Mesodermal cell (in vitro differentiated cells): ENCODE measurements around the gene UBE2J2.
A peak's percentile ranks its signal among the peaks of the same experiment; 100 is the strongest.

Experiments
- H3K27ac ChIP-seq: 2 replicates; pipeline ENCODE4 v1.7.0; 2013; ENCODE audit warnings: mild to moderate bottlenecking, low read depth, low read length, moderate library complexity; ENCODE audit not compliant: severe bottlenecking
- H3K36me3 ChIP-seq: 2 replicates; pipeline ENCODE4 v1.7.1; 2013; ENCODE audit warnings: mild to moderate bottlenecking, low read length, moderate library complexity; ENCODE audit not compliant: control insufficient read depth, insufficient read depth
- H3K4me1 ChIP-seq: one replicate; pipeline ENCODE4 v1.7.1; 2013; ENCODE audit warnings: mild to moderate bottlenecking, low read length; ENCODE audit not compliant: insufficient read depth, control insufficient read depth, poor library complexity, severe bottlenecking
- H3K4me3 ChIP-seq: 2 replicates; pipeline ENCODE4 v1.7.0; 2013; ENCODE audit warnings: low read length, control low read depth, mild to moderate bottlenecking; ENCODE audit not compliant: insufficient read depth, poor library complexity, severe bottlenecking; ENCODE audit errors: extremely low read depth
- H3K9me3 ChIP-seq: 2 replicates; pipeline ENCODE4 v1.7.1; 2013; ENCODE audit warnings: mild to moderate bottlenecking, low read length, moderate library complexity; ENCODE audit not compliant: control insufficient read depth
- WGBS, 2 experiments: methylation state at CpG; one replicate each; pipeline ENCODE4 v1.1.5; 2013; ENCODE audit warnings: missing lambda C conversion rate in 2 of 2; ENCODE audit not compliant: insufficient coverage in 2 of 2; 5-methylcytosine and 5-hydroxymethylcytosine counted together

Gene UBE2J2

DNA sequence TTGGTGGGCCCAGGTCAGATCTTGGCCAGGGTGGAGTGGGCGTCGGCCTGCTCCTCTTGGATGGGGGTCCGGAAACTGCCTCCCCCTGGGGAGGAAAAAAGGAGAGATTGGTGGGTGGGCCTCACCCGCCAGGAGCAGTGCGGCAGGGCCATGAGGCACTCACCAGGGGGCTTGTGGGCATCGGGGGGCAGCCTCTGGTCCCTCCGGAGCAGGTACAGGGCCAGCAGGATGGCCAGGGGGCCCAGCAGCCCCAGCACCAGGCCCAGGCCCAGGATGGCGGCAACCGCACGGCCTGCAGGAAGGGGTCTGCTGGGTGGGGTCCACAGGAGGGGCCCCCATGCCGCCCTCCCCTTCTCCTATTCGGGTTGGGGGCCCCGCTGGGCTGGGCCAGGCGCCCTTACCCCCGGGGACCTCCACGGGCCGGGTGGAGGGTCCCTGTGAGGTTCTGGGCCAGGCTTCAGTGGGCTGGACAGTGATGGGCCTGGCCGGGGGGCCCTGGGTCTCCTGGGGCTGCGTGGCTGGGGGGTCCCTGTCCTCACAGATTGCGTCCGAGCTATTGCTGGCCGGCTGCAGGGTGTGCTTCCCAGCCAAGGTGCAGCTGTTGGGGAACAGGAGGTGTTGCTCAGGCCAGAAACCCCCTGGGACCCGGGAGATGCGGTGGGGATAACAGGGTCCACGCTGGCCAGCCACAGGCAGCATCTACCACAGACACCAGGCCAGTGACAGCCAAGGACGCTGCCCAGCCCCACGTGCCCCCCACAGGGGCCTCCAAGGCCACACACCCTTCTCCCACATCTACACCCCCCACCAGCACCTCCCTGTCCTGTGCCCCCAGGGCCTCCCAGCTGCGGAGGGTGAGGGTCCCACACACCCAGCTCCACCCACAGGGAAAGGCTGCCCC is 61.9 kb downstream of the UBE2J2 start:
- H3K4me3 ChIP-seq: no peak overlapping the region
- no peak overlapping the region for H3K27ac ChIP-seq
- 93% methylated on average over 16 to 27 of the region's 28 CpGs for WGBS, 2 experiments
- peaks cover 3% of the 10 kb centered on the region for H3K4me1 ChIP-seq
- no peaks in the 10 kb centered on the region for H3K9me3 ChIP-seq
- peaks cover 6% of the 10 kb centered on the region for H3K36me3 ChIP-seq

DNA sequence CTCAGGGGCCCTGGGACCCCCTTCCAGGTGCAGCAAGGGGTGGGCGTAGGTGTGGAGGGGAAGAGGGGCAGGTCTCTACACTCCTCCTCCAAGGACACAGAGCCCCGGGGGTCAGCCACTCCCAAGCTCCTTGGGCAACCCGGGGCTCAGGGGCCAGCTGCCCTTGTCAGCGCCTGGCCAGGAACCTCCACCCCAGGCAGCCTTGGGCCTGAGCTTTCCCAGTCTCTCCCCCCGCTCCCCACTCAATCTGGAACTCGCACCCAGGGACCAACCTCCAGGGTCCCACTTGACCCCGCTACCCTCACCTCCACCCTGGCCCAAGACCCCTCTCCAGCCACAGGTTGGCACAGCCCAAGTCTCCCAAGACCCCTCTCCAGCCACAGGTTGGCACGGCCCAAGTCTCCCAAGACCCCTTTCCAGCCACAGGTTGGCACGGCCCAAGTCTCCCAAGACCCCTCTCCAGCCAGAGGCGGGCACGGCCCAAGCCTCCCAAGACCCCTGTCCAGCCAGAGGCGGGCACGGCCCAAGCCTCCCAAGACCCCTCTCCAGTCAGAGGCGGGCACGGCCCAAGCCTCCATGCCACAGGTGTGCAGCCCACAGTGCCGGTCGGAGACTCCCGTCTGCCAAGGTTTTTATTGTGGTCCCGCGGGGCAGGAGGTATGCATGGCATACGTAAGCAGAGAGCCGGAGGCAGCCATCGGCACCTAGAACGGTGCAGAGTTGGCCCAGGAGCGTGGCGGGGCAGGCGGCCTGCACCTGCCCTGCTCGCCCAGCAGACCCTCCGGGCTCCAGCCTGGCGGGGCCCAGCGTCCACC is 62.7 kb downstream of the UBE2J2 start:
- no peak overlapping the region for H3K27ac ChIP-seq
- no peaks in the 10 kb centered on the region for H3K9me3 ChIP-seq
- no peak overlapping the region for H3K4me3 ChIP-seq
- H3K4me1 ChIP-seq: peaks cover 3% of the 10 kb centered on the region
- H3K36me3 ChIP-seq: peaks cover under 1% of the 10 kb centered on the region
- WGBS, 2 experiments: 92 to 94% methylated on average over 22 to 28 of the region's 31 CpGs

DNA sequence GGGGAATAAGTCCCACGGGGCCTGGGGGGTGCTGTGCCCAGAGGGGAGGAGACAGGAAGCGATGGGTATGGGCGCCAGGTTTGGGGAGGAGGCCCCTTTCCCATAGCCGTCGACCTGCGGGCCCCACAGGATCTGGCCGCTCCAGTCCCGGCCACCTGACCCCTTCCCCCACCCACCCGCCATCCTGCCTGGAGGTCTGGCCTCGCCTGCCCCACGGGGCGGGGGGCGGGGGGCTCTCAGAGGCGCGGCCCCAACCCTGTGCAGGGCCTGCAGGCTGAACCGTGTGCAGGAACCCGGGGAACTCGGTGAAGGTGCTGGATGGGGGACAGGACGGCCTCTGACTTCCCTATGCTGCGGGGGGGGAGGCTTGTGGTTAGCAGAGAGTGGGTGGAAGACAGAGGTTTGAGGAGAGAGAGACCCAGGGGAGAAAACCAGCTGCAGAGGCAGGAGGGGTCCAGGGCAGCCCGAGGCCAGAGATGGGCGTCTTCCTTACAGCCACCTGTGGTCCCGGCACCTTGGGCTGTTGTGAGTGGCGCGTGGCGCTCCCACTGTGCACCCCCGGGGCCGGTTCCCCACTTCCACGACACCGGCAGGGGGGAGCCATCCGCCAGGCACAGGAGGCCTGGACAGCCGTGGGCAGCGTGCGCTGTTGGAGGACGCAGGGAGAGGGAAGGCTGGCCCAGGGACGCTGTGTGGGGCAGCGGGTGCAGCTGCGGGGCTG is 64.8 kb downstream of the UBE2J2 start:
- Histone ChIP-seq H3K36me3 (no peaks in the 10 kb centered on the region), H3K9me3 (no peaks in the 10 kb centered on the region), H3K4me1 (peaks cover 3% of the 10 kb centered on the region), H3K4me3 (no peak overlapping the region), H3K27ac (no peak overlapping the region)
- 91 to 95% methylated on average over 34 of the region's 38 CpGs for WGBS, 2 experiments

DNA sequence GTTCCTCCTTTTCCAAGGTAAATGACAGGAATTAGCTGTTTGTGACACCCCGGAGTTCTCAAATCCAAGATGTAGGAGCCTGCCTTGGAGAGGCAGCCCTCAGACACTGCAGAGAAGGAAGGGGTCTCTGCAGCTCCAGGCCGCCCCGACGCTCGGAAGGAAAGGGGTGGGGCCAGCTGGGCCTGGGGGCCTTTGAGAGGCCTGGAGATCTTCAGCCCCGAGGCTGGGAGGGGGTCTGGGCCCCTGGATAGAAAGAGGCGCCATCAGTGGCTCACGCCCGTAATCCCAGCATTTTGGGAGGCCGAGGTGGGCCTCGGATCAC is 66.1 kb downstream of the UBE2J2 start:
- 84 to 90% methylated on average over 7 to 11 of the region's 11 CpGs for WGBS, 2 experiments
- H3K27ac ChIP-seq: no peak overlapping the region

DNA sequence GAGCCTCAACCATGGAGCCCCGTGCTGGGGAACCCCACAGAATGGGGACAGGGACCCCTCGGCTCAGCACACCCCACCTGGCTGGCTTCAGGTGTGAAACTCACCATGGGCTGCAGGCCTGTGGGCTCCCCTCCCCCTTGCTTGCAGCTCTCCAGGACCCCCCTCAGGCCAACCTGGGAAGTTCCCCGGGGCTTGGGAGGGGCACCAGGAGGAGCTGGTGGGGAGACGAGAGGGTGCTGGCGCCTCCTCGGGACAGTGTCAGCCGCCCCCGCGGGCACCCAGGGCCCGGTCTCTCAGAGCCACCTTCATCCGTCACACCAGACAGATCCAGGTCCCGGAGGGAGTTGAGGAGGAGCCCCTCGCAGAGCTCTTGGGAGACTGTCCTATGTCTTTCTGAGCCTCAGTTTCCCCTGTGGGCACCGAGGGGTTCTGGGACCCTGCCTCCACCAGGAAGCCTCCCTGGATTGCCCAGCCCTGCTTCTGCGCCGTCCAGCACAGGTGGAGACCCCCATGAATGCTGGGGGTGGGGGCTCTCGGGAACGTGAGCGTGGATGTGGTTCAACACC is 66.6 kb downstream of the UBE2J2 start:
- 82 to 87% methylated on average over 12 to 13 of the region's 19 CpGs for WGBS, 2 experiments
- Histone ChIP-seq H3K4me3 (no peak overlapping the region), H3K36me3 (no peaks in the 10 kb centered on the region), H3K4me1 (peaks cover 3% of the 10 kb centered on the region), H3K27ac (no peak overlapping the region), H3K9me3 (no peaks in the 10 kb centered on the region)

More for the DNA sequence above, 66.1 kb downstream of the UBE2J2 start:
- no peaks in the 10 kb centered on the region for H3K9me3 ChIP-seq
- H3K4me3 ChIP-seq: no peak overlapping the region
- H3K4me1 ChIP-seq: peaks cover 3% of the 10 kb centered on the region
- no peaks in the 10 kb centered on the region for H3K36me3 ChIP-seq

DNA sequence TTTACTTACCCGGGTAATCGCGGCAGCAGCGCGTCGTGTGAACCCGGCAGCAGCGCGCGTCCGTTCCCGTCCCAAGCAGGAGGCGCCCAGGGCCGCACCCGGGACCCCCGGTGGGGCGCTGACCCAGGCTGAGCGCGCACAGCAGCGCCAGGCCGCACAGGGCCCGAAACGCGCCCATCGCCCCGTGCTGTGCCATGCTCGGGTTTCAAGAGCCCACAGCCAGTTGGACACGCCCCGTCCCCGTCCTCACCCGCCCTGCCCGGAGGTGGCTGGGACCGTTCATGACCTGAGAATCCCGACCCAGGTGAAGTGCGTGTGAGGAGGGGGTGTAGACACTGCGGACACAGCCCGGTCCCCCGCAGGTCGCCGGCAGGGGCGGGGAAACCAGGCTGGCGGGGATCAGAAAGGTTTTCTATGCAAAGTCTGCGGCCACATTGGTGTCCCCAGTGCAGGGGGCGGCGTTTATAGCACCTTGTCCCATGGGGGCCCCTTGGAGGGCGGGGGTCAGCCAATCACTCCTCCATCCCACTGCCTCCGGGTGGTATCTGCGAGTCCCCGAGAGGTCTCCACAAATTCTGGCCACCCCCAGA is 67.2 kb downstream of the UBE2J2 start, which contains the start of gene TNFRSF18:
TNFRSF18 (minus strand) TSS at position 217 of the 590 bp plus-strand sequence; CDS start at position 196, 21 bp downstream.
- H3K27ac ChIP-seq: no peak within 1 kb of the TSS
- H3K4me1 ChIP-seq: peaks cover 3% of the 10 kb centered on the region
- 4 to 7% methylated on average over 27 to 38 of the region's 49 CpGs for WGBS, 2 experiments
- H3K9me3 ChIP-seq: no peaks in the 10 kb centered on the region
- H3K36me3 ChIP-seq: no peaks in the 10 kb centered on the region
- H3K4me3 ChIP-seq: peak within 1 kb of the TSS; percentile 8

DNA sequence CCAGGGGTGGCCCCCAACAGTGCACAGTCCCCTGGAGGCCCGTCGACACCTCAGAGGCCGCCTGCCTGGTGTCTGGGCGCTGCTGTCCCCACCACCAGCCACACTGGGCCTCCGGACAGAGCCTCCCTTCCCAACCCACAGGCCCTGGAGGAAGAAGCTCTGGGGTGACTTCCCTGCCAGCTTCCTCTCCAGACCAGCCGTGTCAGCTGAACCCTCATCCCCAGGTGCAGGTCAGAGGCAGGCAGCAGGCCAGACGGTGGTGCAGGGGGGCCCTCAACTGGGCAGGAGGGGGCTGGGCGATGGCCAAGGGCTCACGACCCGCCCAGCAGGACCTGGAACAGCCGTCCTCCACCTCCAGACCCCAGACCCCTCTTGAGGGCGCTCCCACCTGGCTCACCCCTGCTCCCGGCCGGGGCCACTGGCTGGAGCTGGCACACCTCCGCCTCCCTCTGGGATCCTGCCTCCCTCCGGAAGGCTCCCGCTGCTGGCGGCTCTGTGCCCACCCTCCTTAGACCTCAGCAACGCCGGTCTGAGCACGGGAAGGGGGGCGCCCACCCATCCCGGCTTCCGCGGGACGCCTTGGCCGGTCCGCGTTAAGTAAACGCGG is 67.8 kb downstream of the UBE2J2 start:
- Histone ChIP-seq H3K27ac (no peak overlapping the region), H3K9me3 (no peaks in the 10 kb centered on the region), H3K4me3 (peak overlapping the region; percentile 8), H3K4me1 (peaks cover 3% of the 10 kb centered on the region), H3K36me3 (no peaks in the 10 kb centered on the region)
- WGBS, 2 experiments: 31 to 33% methylated on average over 29 to 30 of the region's 31 CpGs

DNA sequence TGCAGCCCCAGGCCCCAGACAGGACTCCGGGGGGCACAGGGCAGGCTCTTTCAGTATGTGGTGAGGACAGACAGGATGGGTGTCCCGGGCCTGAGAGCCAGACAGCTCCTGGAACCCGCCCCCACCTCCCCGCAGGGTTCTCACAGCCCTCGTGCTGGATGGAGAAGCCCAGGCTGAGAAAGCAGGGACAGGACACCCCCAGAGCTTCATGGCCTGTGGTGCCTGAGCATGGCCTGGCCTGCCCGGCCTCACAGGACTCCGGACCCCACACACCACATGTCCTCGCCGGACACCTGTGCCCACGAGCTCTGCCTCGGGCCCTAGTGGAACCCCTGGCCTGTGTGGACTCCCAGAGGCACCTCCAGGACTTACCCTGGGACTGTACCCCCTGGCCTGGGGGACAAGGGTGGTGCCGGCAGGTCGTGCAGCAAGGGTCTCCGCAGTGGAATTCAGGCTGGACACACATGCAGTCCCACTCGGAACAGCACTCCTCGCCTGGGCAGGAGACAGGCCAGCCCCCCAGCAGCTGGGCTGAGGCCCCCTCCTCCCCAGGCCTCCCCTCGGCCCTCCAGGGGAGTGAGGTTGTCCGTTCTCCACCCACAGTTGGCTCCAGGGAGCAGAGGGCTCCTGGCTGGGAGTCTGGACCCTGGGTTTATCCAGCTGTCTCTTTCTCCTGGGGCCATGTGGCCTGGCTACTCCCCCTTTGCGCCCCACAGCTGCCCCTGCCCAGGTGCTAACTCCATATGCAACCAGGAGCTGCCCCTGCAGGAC is 68.5 kb downstream of the UBE2J2 start:
- no peak overlapping the region for H3K27ac ChIP-seq
- peaks cover 3% of the 10 kb centered on the region for H3K4me1 ChIP-seq
- H3K9me3 ChIP-seq: no peaks in the 10 kb centered on the region
- H3K36me3 ChIP-seq: no peaks in the 10 kb centered on the region
- WGBS, 2 experiments: 88 to 92% methylated on average over 16 of the region's 19 CpGs
- H3K4me3 ChIP-seq: no peak overlapping the region

DNA sequence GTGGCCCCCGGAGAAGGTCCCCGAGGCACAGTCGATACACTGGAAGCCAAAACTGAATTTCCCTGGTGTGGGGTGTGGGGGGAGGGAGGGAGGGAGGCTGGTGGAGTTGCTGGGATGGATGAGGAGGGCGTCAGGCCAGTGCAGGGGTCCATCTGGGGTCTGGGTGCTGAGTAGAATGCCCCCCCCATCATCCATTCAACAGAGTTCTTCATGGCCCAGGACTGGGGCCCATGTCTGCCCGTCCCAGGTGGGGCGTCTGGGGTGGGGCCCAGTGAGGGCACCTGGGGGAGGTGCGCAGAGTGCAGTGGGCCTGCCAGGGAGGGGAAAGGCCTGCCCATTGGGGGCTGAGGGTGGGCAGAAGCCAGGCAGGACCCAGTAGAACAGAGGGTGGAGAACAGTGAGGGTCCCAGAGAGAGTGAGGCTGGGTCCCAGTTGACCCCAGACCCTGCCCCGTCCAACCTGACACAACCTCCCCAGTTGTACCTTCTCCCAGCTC is 69.2 kb downstream of the UBE2J2 start:
- 88% methylated on average over 1 of the region's 8 CpGs; no CpG with 5 or more reads in 1 of the 2 experiments for WGBS, 2 experiments
- Histone ChIP-seq H3K4me1 (peaks cover 3% of the 10 kb centered on the region), H3K36me3 (no peaks in the 10 kb centered on the region), H3K27ac (no peak overlapping the region), H3K4me3 (no peak overlapping the region), H3K9me3 (no peaks in the 10 kb centered on the region)
